A549 treated with GW870086 at 1 μM for 4 hours (cell line): ENCODE data around the gene FOXK2. TPM values are rescaled to one million over a fixed set of nuclear protein-coding genes. Genes with fewer than 3 reads are reported as not detected.

ENCODE experiments used
- total RNA-seq: library from RNA; stranded (reverse); fragments of 200-300 nt; extraction: Qiagen RNA extraction; gene quantifications from 5 replicates; pipeline ENCODE4 v1.2.3, GENCODE V29; 2022; ENCODE audit warnings: low read depth

Gene FOXK2
- 48.3 to 61.1 TPM (median 53.7 TPM) in 5 replicates for total RNA-seq

GRCh38 chr17:82518826-82519810 is at the start of gene FOXK2:
Gene FOXK2 (plus strand): TSS chr17:82519732. CDS start chr17:82519889, 157 bp downstream.

GRCh38 chr17:82648165-82648668 is 128.7 kb downstream of the FOXK2 start, which contains the start of gene WDR45B:
Gene WDR45B (minus strand): TSS chr17:82648444. CDS start chr17:82648340, 104 bp downstream.

Other genes starting within 250 kb of the FOXK2 start
- 200 to 236 TPM (median 232 TPM) in 5 replicates for gene CSNK1D, start 246.0 kb upstream of the FOXK2 start, total RNA-seq
- 0.16 to 0.42 TPM in 2 of 5 replicates, not detected in the others for gene CD7, start 202.1 kb upstream of the FOXK2 start, total RNA-seq
- gene SECTM1, start 186.0 kb upstream of the FOXK2 start, total RNA-seq: 1.6 to 2.8 TPM (median 1.7 TPM) in 5 replicates
- gene TEX19, start 160.5 kb upstream of the FOXK2 start, total RNA-seq: 0.37 to 0.51 TPM (median 0.45 TPM) in 5 replicates
- not detected in 5 replicates for gene UTS2R, start 148.0 kb upstream of the FOXK2 start, total RNA-seq
- 11.8 to 13.7 TPM (median 12.8 TPM) in 5 replicates for gene HEXD, start 101.4 kb upstream of the FOXK2 start, total RNA-seq
- gene OGFOD3, start 101.1 kb upstream of the FOXK2 start, total RNA-seq: 18.1 to 26.4 TPM (median 24.5 TPM) in 5 replicates
- gene CYBC1, start 69.0 kb upstream of the FOXK2 start, total RNA-seq: 48.7 to 58.6 TPM (median 55.5 TPM) in 5 replicates
- 47.7 to 55.1 TPM (median 52.0 TPM) in 5 replicates for gene NARF, start 61.0 kb upstream of the FOXK2 start, total RNA-seq
- gene WDR45B, start 128.7 kb downstream of the FOXK2 start, total RNA-seq: 90.4 to 100 TPM (median 93.7 TPM) in 5 replicates
- 12.2 to 18.5 TPM (median 17.5 TPM) in 5 replicates for gene RAB40B, start 179.0 kb downstream of the FOXK2 start, total RNA-seq
- gene FN3KRP, start 197.0 kb downstream of the FOXK2 start, total RNA-seq: 68.2 to 71.2 TPM (median 69.6 TPM) in 5 replicates
- gene FN3K, start 215.9 kb downstream of the FOXK2 start, total RNA-seq: 8.2 to 9.1 TPM (median 8.9 TPM) in 5 replicates
- 61.6 to 87.2 TPM (median 75.6 TPM) in 5 replicates for gene TBCD, start 232.3 kb downstream of the FOXK2 start, total RNA-seq